Astrocyte (in vitro differentiated cells and primary cell): Measurements from ENCODE around the gene RDM1. TPM values are rescaled to one million over a fixed set of nuclear protein-coding genes. Genes with fewer than 3 reads are reported as not detected.

Source experiments
- DNase-seq: peaks from one replicate; pipeline ENCODE4 v3.0.0-alpha.2; 2010; ENCODE audit warnings: low read depth
- FAIRE-seq: peaks from 2 replicates; lab custom pipeline; 2011; peaks lifted over from hg19 to GRCh38; lab: Jason Lieb, UNC
- H2AFZ ChIP-seq: 2 replicates; pipeline ENCODE4 v1.6.0; 2012; ENCODE audit warnings: low read depth, low read length, inconsistent platforms
- H3K27ac ChIP-seq: 2 replicates; pipeline ENCODE4 v1.5.1; 2011; ENCODE audit warnings: low read depth, low read length, inconsistent platforms
- H3K27me3 ChIP-seq: 2 replicates; pipeline ENCODE4 v1.6.0; 2011; ENCODE audit warnings: low read length, inconsistent platforms; ENCODE audit not compliant: insufficient read depth
- H3K36me3 ChIP-seq: 2 replicates; pipeline ENCODE4 v1.5.1; 2011; ENCODE audit warnings: low read length, inconsistent platforms; ENCODE audit not compliant: insufficient read depth
- H3K4me1 ChIP-seq: 2 replicates; pipeline ENCODE4 v1.5.1; 2011; ENCODE audit warnings: low read length, inconsistent platforms; ENCODE audit not compliant: insufficient read depth
- H3K4me2 ChIP-seq: 2 replicates; pipeline ENCODE4 v1.6.0; 2012; ENCODE audit warnings: low read length, inconsistent platforms
- H3K4me3 ChIP-seq: 2 replicates; pipeline ENCODE4 v1.5.1; 2011; ENCODE audit warnings: low read depth, mild to moderate bottlenecking, low read length, inconsistent platforms; ENCODE audit not compliant: insufficient read depth
- H3K79me2 ChIP-seq: 2 replicates; pipeline ENCODE4 v1.6.0; 2012; ENCODE audit warnings: mild to moderate bottlenecking, low read length, inconsistent platforms; ENCODE audit not compliant: insufficient read depth
- H3K9ac ChIP-seq: 2 replicates; pipeline ENCODE4 v1.6.0; 2012; ENCODE audit warnings: mild to moderate bottlenecking, low read length, inconsistent platforms
- H3K9me3 ChIP-seq: 2 replicates; pipeline ENCODE4 v1.5.1; 2012; ENCODE audit warnings: low read depth, mild to moderate bottlenecking, low read length, inconsistent platforms; ENCODE audit not compliant: insufficient read depth
- H4K20me1 ChIP-seq: 2 replicates; pipeline ENCODE4 v1.6.0; 2012; ENCODE audit warnings: low read length, inconsistent platforms; ENCODE audit not compliant: insufficient read depth
- H3K27ac Mint-ChIP-seq: one replicate; pipeline ENCODE4 v1.8.0; 2021; ENCODE audit warnings: mild to moderate bottlenecking, mixed read lengths; ENCODE audit not compliant: unreplicated experiment
- H3K27me3 Mint-ChIP-seq: one replicate; pipeline ENCODE4 v1.8.0; 2021; ENCODE audit warnings: low read depth, mixed read lengths; ENCODE audit not compliant: unreplicated experiment
- H3K36me3 Mint-ChIP-seq: one replicate; pipeline ENCODE4 v1.8.0; 2021; ENCODE audit warnings: low read depth, mixed read lengths; ENCODE audit not compliant: unreplicated experiment
- H3K4me1 Mint-ChIP-seq: one replicate; pipeline ENCODE4 v1.8.0; 2021; ENCODE audit warnings: low read depth, mixed read lengths; ENCODE audit not compliant: unreplicated experiment
- H3K4me3 Mint-ChIP-seq: one replicate; pipeline ENCODE4 v1.8.0; 2021; ENCODE audit warnings: mild to moderate bottlenecking, moderate library complexity, mixed read lengths; ENCODE audit not compliant: unreplicated experiment
- H3K9me3 Mint-ChIP-seq: one replicate; pipeline ENCODE4 v1.8.0; 2021; ENCODE audit warnings: mild to moderate bottlenecking, mixed read lengths; ENCODE audit not compliant: unreplicated experiment
- EZH2 ChIP-seq: IDR thresholded peaks from 2 replicates; pipeline ENCODE4 v1.6.1; 2012; ENCODE audit warnings: mild to moderate bottlenecking, low read length, inconsistent platforms; ENCODE audit not compliant: insufficient read depth
- total RNA-seq: library from RNA; stranded (reverse); gene quantifications from 2 replicates; pipeline ENCODE4 v1.2.1, GENCODE V29; 2021
- TF ChIP-seq, protein P1 (sequence below): IDR thresholded peaks from 2 replicates; pipeline ENCODE4 v1.5.1; 2011; ENCODE audit warnings: low read depth, mild to moderate bottlenecking, inconsistent platforms, low read length, moderate library complexity; ENCODE audit not compliant: insufficient read depth

The RDM1 gene
- total RNA-seq, 1 donor from 2014 or later = not detected

DNA sequence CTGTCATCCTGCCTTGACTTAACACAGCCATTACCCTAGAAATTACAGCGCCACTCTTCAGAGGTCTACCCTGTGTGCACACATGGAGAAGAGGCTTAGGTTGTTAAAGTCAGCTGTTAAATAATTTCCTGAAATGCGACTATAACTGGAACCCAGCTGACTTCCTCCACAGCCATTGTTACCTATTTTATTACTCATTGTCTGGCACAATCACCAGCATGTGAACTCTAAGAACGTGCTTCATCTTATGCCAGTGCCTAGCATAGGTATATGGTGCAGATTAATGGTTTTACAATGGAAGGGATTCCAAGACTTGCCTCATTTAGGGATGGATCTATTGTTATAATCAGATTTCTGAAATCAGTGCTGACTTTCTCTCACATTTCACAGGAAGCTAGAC lies 11.9 kb downstream of the RDM1 start:
- H3K4me1 ChIP-seq = no peaks in the 10 kb centered on the region
- H3K4me2 ChIP-seq = no peak overlapping the region
- no peak overlapping the region for H3K4me3 Mint-ChIP-seq
- DNase-seq (no peak), FAIRE-seq (no peak)
- no peaks in the 10 kb centered on the region for H3K9me3 ChIP-seq
- H3K4me3 ChIP-seq = no peak overlapping the region
- H3K36me3 ChIP-seq = no peaks in the 10 kb centered on the region
- no peaks in the 10 kb centered on the region for H3K4me1 Mint-ChIP-seq
- peaks cover 6% of the 10 kb centered on the region for H3K9me3 Mint-ChIP-seq
- H3K27ac Mint-ChIP-seq = no peak overlapping the region
- no peak overlapping the region for H3K9ac ChIP-seq
- H2AFZ ChIP-seq = no peak overlapping the region
- H3K27ac ChIP-seq = no peak overlapping the region
- peaks cover 14% of the 10 kb centered on the region for H3K27me3 Mint-ChIP-seq
- no peaks in the 10 kb centered on the region for H3K27me3 ChIP-seq
- no peaks in the 10 kb centered on the region for H3K36me3 Mint-ChIP-seq
- no peaks in the 10 kb centered on the region for H4K20me1 ChIP-seq
- no peaks in the 10 kb centered on the region for H3K79me2 ChIP-seq
- TF ChIP-seq, protein P1, sequence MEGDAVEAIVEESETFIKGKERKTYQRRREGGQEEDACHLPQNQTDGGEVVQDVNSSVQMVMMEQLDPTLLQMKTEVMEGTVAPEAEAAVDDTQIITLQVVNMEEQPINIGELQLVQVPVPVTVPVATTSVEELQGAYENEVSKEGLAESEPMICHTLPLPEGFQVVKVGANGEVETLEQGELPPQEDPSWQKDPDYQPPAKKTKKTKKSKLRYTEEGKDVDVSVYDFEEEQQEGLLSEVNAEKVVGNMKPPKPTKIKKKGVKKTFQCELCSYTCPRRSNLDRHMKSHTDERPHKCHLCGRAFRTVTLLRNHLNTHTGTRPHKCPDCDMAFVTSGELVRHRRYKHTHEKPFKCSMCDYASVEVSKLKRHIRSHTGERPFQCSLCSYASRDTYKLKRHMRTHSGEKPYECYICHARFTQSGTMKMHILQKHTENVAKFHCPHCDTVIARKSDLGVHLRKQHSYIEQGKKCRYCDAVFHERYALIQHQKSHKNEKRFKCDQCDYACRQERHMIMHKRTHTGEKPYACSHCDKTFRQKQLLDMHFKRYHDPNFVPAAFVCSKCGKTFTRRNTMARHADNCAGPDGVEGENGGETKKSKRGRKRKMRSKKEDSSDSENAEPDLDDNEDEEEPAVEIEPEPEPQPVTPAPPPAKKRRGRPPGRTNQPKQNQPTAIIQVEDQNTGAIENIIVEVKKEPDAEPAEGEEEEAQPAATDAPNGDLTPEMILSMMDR = no peak
- TF ChIP-seq EZH2 = no peak

DNA sequence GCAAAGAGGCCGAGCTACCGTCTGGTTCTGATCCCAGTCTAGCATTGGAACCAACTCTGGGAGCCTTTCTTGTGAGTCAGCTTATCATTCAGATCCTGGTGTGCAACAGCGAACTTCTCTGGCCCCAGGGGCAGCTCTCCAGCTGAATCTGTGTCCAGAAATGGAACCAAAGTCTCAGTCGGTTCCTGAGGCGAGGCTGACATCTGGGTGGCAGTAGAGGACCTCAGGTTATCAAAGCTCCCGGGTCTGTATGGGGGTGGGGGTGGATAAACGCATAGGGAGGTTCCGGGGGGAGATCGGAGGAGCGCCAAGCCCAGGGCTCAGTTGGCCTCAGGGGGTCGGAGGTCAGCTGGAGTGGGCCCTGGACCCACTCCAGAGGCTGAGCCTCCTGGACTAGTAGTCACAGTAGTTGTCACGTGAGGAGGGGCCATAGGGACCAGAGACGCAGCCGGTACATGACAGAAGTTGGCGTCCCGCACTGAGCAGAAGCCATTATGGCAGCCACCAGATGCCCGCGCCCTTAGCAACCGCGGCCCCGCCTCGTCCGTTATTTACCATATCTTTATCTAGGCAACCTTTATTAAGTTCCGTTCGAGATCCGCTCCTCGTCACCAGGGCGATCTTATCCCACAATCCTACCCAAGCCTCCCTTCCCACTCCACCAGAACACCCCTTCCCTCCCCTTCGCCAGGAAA lies 12.9 kb downstream of the RDM1 start:
- Histone ChIP-seq H3K9me3 (no peaks in the 10 kb centered on the region), H4K20me1 (no peaks in the 10 kb centered on the region), H2AFZ (no peak overlapping the region), H3K4me1 (no peaks in the 10 kb centered on the region), H3K4me2 (no peak overlapping the region), H3K79me2 (no peaks in the 10 kb centered on the region), H3K4me3 (no peak overlapping the region), H3K9ac (no peak overlapping the region), H3K36me3 (no peaks in the 10 kb centered on the region), H3K27ac (no peak overlapping the region), H3K27me3 (no peaks in the 10 kb centered on the region)
- H3K4me3 Mint-ChIP-seq = no peak overlapping the region
- FAIRE-seq = no peak
- TF ChIP-seq, protein P1 = no peak
- no peaks in the 10 kb centered on the region for H3K4me1 Mint-ChIP-seq
- H3K36me3 Mint-ChIP-seq = peaks cover 2% of the 10 kb centered on the region
- H3K27ac Mint-ChIP-seq = no peak overlapping the region
- no peak for DNase-seq
- peaks cover 23% of the 10 kb centered on the region for H3K27me3 Mint-ChIP-seq
- H3K9me3 Mint-ChIP-seq = peaks cover 12% of the 10 kb centered on the region

DNA sequence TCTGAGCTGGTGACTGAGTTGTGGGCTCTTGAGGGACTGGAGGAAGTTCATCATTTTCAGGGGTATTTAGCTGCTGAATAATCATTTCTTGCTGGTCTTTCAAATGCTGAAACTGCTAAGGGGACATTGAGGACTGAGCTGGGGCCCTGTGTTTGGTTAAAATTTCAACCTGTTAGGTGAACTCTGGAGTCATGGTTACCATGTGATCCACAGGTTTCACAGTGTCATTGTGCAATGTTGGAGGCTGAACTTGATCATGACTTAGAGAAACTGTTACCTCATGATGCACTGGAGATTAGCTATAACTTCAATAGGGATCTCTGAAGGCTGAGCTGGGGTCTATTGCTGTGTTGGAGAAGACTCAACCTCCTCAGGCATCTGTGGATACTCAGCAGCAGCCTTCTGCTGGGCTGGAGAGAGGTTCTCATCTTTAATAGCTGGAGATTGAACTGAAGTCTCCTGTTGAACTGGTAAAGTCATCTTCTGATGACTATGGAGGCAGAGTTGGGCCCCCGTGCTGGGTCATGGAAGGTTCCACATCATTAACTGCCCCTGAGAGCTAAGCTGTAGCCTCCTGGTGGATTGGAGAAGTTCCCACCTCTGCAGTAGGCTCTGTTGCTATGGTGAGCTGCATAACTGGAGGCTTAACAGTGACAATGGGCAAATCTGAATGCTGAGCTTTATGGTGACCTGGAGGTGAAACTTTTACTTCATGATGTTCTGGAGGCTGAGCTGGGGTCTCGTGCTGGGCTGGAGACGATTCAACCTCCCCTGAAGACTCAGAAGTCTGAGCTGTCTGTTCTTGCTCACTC lies 15.2 kb downstream of the RDM1 start:
- FAIRE-seq (no peak), DNase-seq (no peak)
- H3K27me3 ChIP-seq = no peaks in the 10 kb centered on the region
- H3K4me3 ChIP-seq = no peak overlapping the region
- H3K27ac ChIP-seq = no peak overlapping the region
- Mint-ChIP-seq H3K36me3 (peaks cover 3% of the 10 kb centered on the region), H3K27ac (no peak overlapping the region), H3K4me3 (no peak overlapping the region), H3K9me3 (peaks cover 21% of the 10 kb centered on the region), H3K4me1 (no peaks in the 10 kb centered on the region), H3K27me3 (peaks cover 40% of the 10 kb centered on the region)
- no peak for TF ChIP-seq EZH2
- TF ChIP-seq, protein P1 = no peak
- H3K79me2 ChIP-seq = no peaks in the 10 kb centered on the region
- H3K4me1 ChIP-seq = no peaks in the 10 kb centered on the region
- no peak overlapping the region for H2AFZ ChIP-seq
- H3K9me3 ChIP-seq = no peaks in the 10 kb centered on the region
- H3K36me3 ChIP-seq = no peaks in the 10 kb centered on the region
- H3K4me2 ChIP-seq = no peak overlapping the region
- no peak overlapping the region for H3K9ac ChIP-seq
- H4K20me1 ChIP-seq = no peaks in the 10 kb centered on the region
